GM18861 (cell line): ENCODE data around the gene CYSRT1.

ENCODE experiments used
- ATAC-seq: cut with Tn5 transposase; IDR thresholded peaks from one replicate; pipeline ENCODE4 v1.9.1; 2021; ENCODE audit not compliant: unreplicated experiment

Gene CYSRT1

DNA sequence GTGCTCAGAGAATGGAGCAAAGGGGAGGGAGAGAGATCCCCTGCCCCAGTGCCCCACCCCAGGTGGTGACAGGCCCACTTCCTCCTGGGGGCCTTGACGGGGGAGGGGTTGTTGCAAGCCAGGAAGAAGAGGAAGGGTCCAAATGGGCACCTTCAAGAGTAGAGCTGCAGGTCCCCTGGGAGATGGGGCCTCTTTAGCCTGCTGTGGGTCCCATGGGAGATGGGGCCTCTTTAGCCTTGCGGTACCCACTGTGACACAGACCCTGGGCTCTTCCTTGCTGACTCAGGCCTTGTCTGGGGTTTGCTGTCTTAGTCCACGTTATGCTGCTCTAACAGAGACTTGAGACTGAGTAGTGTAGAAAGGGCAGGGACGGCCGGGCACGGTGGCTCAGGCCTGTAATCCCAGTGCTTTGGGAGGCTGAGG is 43.0 kb downstream of the CYSRT1 start:
- ATAC-seq, result peak; percentile 42

DNA sequence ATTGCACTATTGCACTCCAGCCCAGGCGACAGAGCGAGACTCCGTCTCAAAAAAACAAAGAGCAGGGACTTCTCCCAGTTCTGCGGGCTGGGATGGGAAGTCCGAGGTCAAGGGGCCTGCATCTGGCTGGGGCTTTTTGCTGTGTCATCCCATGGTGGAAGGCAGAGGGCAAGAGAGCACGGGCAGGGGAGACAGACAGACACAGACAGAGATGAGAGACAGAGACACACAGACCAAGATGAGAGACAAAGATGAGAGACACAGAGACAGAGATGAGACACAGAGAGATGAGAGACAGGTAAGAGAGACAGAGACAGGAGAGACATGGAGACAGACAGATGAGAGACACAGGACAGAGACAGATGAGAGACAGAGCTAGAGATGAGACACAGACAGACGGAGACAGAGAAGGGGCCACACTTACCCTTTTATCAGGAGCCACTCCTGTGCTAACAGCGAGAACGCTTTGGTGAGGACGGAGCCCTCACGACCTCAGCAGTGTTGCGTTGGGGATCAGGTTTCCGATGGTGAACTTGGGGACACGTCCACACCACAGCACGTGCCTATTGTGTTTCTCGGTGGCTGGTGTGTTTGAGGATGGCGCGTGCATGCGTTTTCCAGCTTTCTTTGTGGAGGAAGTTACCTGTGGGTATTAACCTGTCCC is 43.7 kb downstream of the CYSRT1 start:
- ATAC-seq, result no peak

DNA sequence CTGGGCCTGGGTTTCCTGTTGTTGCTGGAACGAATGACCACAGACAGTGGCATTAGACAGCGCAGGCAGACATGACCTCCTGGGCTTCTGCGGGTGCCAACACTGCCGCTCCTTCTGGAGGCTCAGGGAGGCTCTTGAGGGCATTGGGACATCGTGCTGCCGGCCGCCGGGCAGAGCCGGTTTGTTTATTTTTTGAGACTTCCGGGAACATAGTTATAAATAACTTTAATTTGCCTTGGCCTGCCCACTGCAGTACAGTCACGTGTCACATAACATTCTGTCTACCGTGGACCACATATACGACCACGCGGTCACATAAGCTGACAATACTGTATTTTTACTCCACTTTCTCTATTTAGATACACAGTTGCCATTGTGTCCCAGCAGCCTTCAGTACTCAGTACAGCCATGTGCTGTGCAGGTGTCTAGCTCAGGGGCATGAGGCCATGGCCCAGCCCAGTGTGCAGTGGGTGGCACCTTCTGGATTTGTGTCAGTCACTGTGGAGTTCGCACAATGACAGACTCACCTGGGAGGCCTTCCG is 44.3 kb downstream of the CYSRT1 start:
- ATAC-seq, result peak; percentile 44

DNA sequence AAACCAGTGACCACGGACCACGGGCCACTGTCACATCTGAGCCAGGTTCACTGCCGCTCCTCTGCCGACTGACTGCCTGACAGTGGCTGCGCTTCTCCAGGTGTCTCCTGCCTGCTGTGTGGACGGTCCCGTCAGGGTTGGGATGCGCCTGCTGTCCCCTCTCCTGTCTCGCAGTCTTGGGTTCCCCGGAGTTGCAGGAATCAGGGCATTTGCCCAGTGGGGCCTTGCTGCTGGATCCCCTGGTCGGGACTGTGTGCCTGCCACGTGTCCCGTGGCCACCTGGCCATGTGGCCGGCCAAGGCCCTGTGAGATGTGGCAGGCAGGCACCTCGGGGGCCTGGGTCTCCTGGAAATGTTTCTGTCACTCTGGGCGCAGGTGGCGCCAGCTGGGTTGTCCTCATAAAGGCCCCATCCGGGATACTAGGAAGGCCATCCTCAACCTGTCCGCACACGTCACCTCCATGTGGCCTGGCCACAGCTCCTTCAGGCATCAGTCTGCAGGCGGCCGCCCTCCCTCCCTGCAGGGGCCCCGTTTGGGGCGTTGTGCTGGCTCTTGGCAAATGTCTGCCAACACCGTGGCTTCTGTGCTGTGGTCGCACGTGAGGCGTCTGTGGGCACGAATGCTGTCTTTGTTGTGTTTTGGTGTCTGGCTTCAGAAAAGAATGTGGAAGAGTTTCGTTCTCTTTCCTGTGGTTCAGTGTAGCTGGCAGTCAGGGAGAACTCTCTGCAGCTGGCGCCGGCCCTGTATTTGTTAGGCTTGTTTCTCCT is 46.1 kb downstream of the CYSRT1 start:
- ATAC-seq, result no peak

DNA sequence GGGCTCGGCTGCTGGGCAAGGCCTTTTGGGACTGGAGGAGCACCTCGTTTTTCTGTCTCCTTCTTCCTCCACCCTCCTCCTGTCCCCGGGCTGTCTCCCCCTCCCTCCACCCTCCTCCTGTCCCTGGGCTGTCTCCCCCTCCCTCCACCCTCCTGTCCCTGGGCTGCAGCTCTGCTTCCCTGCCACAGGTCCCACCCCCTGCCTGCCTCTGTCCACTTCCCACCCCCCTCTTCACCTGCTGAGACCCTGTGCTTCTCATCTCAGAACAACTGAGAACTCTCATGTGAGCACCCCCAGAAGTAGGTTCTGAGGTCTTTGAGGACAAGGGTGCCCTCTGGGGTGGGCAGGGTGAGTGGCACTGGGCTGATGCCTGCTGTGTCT is 46.7 kb downstream of the CYSRT1 start:
- no peak for ATAC-seq

DNA sequence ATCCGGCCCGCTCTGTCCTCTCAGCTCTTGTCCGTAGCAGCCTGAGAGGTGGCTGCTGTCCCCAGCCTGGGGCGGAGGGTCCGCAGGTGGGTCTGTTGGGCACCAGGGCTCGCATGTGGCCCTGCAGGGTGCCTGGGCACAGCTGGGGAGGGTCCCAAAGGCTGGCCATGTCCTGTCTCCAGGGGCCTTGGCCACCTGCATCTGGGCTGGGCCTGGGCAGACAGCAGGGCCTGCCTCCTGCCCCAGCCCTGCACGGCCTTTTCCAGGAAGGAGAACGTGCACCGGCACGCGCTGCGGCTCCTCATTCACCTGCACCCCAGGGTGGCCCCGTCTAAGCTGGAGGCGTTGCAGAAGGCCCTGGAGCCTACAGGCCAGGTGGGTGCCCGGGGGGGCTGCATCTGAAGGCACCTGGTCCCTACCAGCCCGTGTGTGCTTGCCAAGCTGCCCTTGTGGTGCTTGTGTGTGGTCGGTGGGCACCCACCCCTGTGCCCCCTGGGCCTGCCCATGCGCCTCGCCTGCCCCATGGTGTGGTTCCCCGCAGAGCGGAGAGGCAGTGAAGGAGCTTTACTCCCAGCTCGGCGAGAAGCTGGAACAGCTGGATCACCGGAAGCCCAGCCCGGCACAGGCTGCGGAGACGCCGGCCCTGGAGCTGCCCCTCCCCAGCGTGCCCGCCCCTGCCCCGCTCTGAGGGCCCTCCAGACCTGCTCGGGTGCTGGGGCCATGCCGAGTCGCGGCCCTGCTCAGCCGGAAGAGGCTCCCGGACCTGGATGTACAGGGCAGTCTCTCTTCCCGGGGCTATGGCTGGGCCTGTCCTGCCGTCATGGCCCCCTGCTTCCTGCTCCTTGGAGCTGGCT is 47.5 kb downstream of the CYSRT1 start:
- ATAC-seq, result no peak

DNA sequence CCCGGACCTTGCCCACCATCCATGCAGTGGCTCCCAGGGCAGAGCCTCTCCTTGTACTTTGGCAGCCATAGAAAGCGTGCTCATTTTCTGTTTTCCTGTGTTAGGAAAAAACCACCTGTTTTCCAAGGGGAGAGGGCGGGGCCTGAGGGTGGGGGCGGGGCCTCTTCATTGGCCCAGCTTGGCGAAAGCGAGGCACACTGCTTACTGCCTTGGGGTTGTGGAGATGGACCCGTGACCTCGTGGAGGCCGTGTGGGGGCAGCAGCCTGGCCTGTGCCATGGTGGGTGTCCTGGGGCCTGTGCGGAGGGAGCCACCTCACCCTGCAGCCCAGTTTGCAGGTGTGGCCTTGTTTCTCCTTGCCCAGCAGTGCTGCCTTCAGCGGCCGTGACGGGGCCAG is 48.1 kb downstream of the CYSRT1 start:
- no peak for ATAC-seq

DNA sequence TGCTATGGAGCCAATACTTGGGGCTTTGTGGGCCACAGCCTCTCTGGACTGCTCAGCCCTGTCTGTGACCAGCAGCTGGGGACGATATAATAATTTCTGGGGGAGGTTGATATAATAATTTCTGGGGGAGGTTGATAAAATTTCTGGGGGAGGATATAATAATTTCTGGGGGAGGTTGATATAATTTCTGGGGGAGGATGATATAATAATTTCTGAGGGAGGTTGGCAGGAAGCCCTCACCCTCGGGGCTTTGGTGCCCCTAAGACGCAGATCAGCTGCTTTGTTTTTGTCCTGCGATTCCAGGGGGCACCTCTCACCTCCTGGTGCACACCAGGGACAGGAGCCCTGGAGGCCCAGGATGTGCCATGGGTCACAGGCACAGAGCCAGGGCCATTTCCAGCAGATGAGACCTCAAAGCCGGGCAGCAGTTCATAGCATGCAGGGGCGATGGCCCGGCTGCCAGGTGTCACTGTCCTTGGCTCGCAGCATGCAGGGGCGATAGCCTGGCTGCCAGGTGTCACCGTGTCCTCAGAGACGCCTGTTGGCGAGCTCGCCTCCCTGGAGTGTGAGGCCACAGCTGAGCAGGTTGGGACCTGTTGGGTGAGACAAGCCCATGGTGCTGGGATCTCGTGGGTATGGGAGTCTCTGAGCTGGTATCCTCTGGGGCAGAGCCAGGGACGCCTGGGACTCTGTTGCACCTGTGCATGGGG is 48.8 kb downstream of the CYSRT1 start:
- ATAC-seq, result no peak

DNA sequence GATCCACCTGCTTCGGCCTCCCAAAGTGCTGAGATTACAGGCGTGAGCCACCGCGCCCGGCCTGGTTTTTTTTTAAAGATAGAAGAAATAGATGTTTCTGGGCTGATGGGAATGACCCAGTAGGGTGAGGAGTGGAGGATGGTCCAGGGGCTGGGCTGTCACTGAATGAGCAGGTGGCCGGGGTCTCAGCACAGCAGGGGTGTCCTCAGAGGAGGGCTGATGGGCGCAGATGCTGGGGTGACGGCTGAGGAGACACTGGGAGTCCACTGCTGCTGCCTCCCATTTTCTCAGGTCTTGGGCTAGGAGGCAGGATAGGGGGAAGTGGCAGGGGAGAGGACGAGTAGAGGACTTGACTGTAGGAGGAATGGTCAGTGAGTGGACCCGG is 50.2 kb downstream of the CYSRT1 start:
- no peak for ATAC-seq
